Measurements from ENCODE around the gene KIRREL3.

DNA sequence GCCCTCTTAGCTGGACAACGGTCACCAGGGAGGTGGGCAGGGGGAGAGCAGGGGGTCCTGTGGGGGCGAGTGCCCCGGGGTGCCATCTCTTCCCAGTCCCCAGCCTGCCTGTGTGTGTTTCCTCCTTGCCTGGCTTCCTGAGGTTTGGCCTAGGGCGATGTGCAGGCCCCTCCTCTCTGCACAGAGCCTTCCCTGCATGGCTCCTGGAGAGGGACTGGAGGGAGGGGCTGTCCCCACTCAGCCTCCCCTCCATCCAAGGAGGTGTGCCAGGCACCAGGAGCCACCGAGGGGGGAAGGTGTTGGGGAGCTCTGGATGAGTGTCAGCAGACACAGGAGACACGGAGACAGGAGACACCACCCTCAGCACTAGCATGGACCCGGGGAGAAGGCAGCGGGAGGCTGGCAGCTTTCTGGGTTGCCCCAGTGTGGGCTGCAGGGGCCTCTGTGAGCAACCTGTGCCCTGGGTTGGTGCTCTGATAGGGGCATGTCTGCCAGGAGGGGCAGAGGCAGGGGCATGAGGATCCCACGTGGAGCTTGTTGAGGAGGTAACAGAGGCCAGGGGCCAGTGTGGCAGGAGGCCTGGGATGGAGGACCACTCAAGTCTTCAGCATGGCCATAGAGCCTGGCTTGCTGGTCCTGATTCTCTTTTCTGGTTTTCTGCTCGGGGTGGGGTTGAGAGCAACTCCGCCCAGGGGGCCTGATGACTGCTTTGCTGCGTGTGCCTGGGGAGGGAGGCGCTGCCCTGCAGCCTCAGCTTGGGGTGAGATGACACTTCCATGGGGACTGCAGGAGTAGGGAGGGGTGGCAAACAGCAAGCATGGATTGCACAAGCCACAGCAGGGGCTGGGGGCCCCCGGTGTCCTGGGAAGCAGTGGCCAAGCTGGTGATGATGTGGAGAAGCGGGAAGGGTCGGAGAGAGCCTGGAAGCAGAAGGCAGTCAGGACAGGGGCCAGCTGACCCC is 566.3 kb downstream of the KIRREL3 start:
- TF ChIP-seq, protein P1, sequence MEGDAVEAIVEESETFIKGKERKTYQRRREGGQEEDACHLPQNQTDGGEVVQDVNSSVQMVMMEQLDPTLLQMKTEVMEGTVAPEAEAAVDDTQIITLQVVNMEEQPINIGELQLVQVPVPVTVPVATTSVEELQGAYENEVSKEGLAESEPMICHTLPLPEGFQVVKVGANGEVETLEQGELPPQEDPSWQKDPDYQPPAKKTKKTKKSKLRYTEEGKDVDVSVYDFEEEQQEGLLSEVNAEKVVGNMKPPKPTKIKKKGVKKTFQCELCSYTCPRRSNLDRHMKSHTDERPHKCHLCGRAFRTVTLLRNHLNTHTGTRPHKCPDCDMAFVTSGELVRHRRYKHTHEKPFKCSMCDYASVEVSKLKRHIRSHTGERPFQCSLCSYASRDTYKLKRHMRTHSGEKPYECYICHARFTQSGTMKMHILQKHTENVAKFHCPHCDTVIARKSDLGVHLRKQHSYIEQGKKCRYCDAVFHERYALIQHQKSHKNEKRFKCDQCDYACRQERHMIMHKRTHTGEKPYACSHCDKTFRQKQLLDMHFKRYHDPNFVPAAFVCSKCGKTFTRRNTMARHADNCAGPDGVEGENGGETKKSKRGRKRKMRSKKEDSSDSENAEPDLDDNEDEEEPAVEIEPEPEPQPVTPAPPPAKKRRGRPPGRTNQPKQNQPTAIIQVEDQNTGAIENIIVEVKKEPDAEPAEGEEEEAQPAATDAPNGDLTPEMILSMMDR (IDR thresholded peaks at IDR 0.05; ENCODE audit: insufficient read depth, low read length) = no peak
- TF ChIP-seq GABPA (IDR thresholded peaks at IDR 0.05; ENCODE audit: low read depth) = no peak
- no peak for TF ChIP-seq REST (IDR thresholded peaks at IDR 0.05; ENCODE audit: insufficient replicate concordance, low read depth)
- no peak for TF ChIP-seq POLR2AphosphoS5 (IDR thresholded peaks at IDR 0.05; ENCODE audit: low read depth)

Measured in HL-60 (cell line).